Effector memory CD4-positive, alpha-beta T cell (primary cell): ENCODE data around the gene BOLA3.

Experiments used
- DNase-seq, 3 donors: peaks; one replicate each; pipeline ENCODE4 v3.0.0-alpha.2; 2020
- H3K27ac ChIP-seq: 2 replicates; pipeline ENCODE4 v1.7.0; 2013; ENCODE audit warnings: mild to moderate bottlenecking, low read length, moderate library complexity; ENCODE audit not compliant: insufficient read depth, poor library complexity, severe bottlenecking
- H3K27me3 ChIP-seq: replicated peaks from 2 replicates; pipeline ENCODE4 v1.7.0; 2013; ENCODE audit warnings: mild to moderate bottlenecking, low read length; ENCODE audit not compliant: insufficient read depth, control insufficient read depth, poor library complexity, severe bottlenecking
- H3K36me3 ChIP-seq: 2 replicates; pipeline ENCODE4 v1.7.0; 2013; ENCODE audit warnings: mild to moderate bottlenecking, low read length, moderate library complexity; ENCODE audit not compliant: control insufficient read depth, insufficient read depth
- H3K4me1 ChIP-seq: 2 replicates; pipeline ENCODE4 v1.7.0; 2013; ENCODE audit warnings: low read length, mild to moderate bottlenecking; ENCODE audit not compliant: control insufficient read depth, insufficient read depth, poor library complexity, severe bottlenecking
- H3K4me3 ChIP-seq: 2 replicates; pipeline ENCODE4 v1.7.0; 2013; ENCODE audit warnings: low read length, low read depth, mild to moderate bottlenecking; ENCODE audit not compliant: insufficient read depth, poor library complexity, severe bottlenecking
- H3K9me3 ChIP-seq: 2 replicates; pipeline ENCODE4 v1.7.0; 2013; ENCODE audit warnings: mild to moderate bottlenecking, low read length, moderate library complexity; ENCODE audit not compliant: control insufficient read depth

BOLA3 gene

GRCh38 chr2:74179063-74179865 is 31.6 kb upstream of the BOLA3 start:
- Histone ChIP-seq H3K4me3 (peak overlapping the region; percentile 96), H3K9me3 (no peaks in the 10 kb centered on the region), H3K36me3 (no peaks in the 10 kb centered on the region), H3K27me3 (no peaks in the 10 kb centered on the region), H3K4me1 (peaks cover 19% of the 10 kb centered on the region), H3K27ac (peak overlapping the region; percentile 98)
- DNase-seq = no peak

GRCh38 chr2:74178211-74179062 is 30.7 kb upstream of the BOLA3 start, which contains the start of gene MOB1A:
TSS of gene MOB1A (minus strand) at chr2:74178879. CDS start at chr2:74178674, 205 bp downstream.
- no peaks in the 10 kb centered on the region for H3K27me3 ChIP-seq
- H3K4me1 ChIP-seq = peaks cover 19% of the 10 kb centered on the region

GRCh38 chr2:74177696-74178095 is 30.0 kb upstream of the BOLA3 start:
- peak overlapping the region; percentile 98 for H3K27ac ChIP-seq
- H3K4me1 ChIP-seq = peaks cover 19% of the 10 kb centered on the region
- H3K4me3 ChIP-seq = peak overlapping the region; percentile 96
- DNase-seq = no peak
- H3K36me3 ChIP-seq = no peaks in the 10 kb centered on the region
- no peaks in the 10 kb centered on the region for H3K9me3 ChIP-seq
- H3K27me3 ChIP-seq = no peaks in the 10 kb centered on the region

More at GRCh38 chr2:74178211-74179062, 30.7 kb upstream of the BOLA3 start, which contains the start of gene MOB1A:
- peak within 1 kb of the TSS; percentile 98 for H3K27ac ChIP-seq
- H3K9me3 ChIP-seq = no peaks in the 10 kb centered on the region
- H3K4me3 ChIP-seq = peak within 1 kb of the TSS; percentile 96
- H3K36me3 ChIP-seq = no peaks in the 10 kb centered on the region
- peak; percentile 92 to 97 (median 96) for DNase-seq

GRCh38 chr2:74174909-74175308 is 27.2 kb upstream of the BOLA3 start:
- Histone ChIP-seq H3K4me1 (peaks cover 19% of the 10 kb centered on the region), H3K9me3 (no peaks in the 10 kb centered on the region), H3K27ac (no peak overlapping the region), H3K27me3 (no peaks in the 10 kb centered on the region), H3K4me3 (no peak overlapping the region), H3K36me3 (peaks cover 13% of the 10 kb centered on the region)
- DNase-seq = no peak

GRCh38 chr2:74168739-74169138 is 21.0 kb upstream of the BOLA3 start:
- H3K27ac ChIP-seq = no peak overlapping the region
- H3K4me3 ChIP-seq = no peak overlapping the region
- no peaks in the 10 kb centered on the region for H3K9me3 ChIP-seq
- DNase-seq = no peak
- H3K4me1 ChIP-seq = no peaks in the 10 kb centered on the region
- H3K27me3 ChIP-seq = no peaks in the 10 kb centered on the region
- peaks cover 67% of the 10 kb centered on the region for H3K36me3 ChIP-seq

- peaks cover 85% of the 10 kb centered on the region for H3K36me3 ChIP-seq
- H3K4me3 ChIP-seq = no peak overlapping the region
- DNase-seq = no peak
- no peak overlapping the region for H3K27ac ChIP-seq
- H3K27me3 ChIP-seq = no peaks in the 10 kb centered on the region
- no peaks in the 10 kb centered on the region for H3K9me3 ChIP-seq
- no peaks in the 10 kb centered on the region for H3K4me1 ChIP-seq
Observed at GRCh38 chr2:74164761-74165160, 17.0 kb upstream of the BOLA3 start.

GRCh38 chr2:74162951-74163350 is 15.2 kb upstream of the BOLA3 start:
- H3K9me3 ChIP-seq = no peaks in the 10 kb centered on the region
- peaks cover 85% of the 10 kb centered on the region for H3K36me3 ChIP-seq
- no peaks in the 10 kb centered on the region for H3K4me1 ChIP-seq
- no peak for DNase-seq
- H3K27ac ChIP-seq = no peak overlapping the region
- no peaks in the 10 kb centered on the region for H3K27me3 ChIP-seq
- H3K4me3 ChIP-seq = no peak overlapping the region

- Histone ChIP-seq H3K36me3 (peaks cover 78% of the 10 kb centered on the region), H3K4me1 (no peaks in the 10 kb centered on the region), H3K4me3 (no peak overlapping the region)
Observed at GRCh38 chr2:74155830-74156229, 8.1 kb upstream of the BOLA3 start.

GRCh38 chr2:74152954-74153353 is 5.2 kb upstream of the BOLA3 start:
- peaks cover 51% of the 10 kb centered on the region for H3K36me3 ChIP-seq
- no peak for DNase-seq

More at GRCh38 chr2:74155830-74156229, 8.1 kb upstream of the BOLA3 start:
- no peak for DNase-seq
- Histone ChIP-seq H3K27me3 (no peaks in the 10 kb centered on the region), H3K27ac (no peak overlapping the region), H3K9me3 (no peaks in the 10 kb centered on the region)

More at GRCh38 chr2:74152954-74153353, 5.2 kb upstream of the BOLA3 start:
- Histone ChIP-seq H3K9me3 (no peaks in the 10 kb centered on the region), H3K4me1 (no peaks in the 10 kb centered on the region), H3K4me3 (no peak overlapping the region), H3K27me3 (no peaks in the 10 kb centered on the region), H3K27ac (no peak overlapping the region)
